H1 (cell line): ENCODE measurements around the gene LARGE2. TPM values are rescaled to one million over a fixed set of nuclear protein-coding genes. Genes with fewer than 3 reads are reported as not detected.

Experiments
- RAD21 ChIP-seq, 2 experiments: IDR thresholded peaks in 1 of 2; conservative IDR thresholded peaks in 1 of 2; 2 replicates each; pipeline ENCODE4 v1.6.1; 2011; ENCODE audit warnings: low read depth in 2 of 2, low read length in 2 of 2, improper control_type of control experiment in 1 of 2, inconsistent platforms in 1 of 2, mild to moderate bottlenecking in 1 of 2, moderate library complexity in 1 of 2
- polyA plus RNA-seq, 7 experiments: library from polyadenylated mRNA; depleted of rRNA in 3 of 7; stranded (reverse) in 5 of 7; unstranded in 2 of 7; fragments of >200 nt in 5 of 7; fragments of 200-250 nt in 2 of 7; gene quantifications; 1 replicate in 5 of 7; 2 replicates in 1 of 7; 4 replicates in 1 of 7; pipeline versions ENCODE4 v1.2.1 to v1.2.3, GENCODE V29; 2011 to 2013; ENCODE audit warnings: missing spikeins in 2 of 7, mixed read lengths in 2 of 7
- total RNA-seq: library from RNA; stranded (reverse); fragmentation: NEBNext Ultra II Directional; extraction: Animal tissue kit (Norgen Biotek cat#: 25700); gene quantifications from 2 replicates; pipeline ENCODE4 v1.2.1, GENCODE V29; 2021
- TF ChIP-seq, protein P1 (sequence below), 3 experiments: IDR thresholded peaks; 1 replicate in 2 of 3; 2 replicates in 1 of 3; pipeline versions ENCODE4 v1.5.1 to v1.6.1; 2011; ENCODE audit warnings: low read length in 3 of 3, mild to moderate bottlenecking in 3 of 3, inconsistent platforms in 2 of 3, low read depth in 1 of 3, moderate library complexity in 1 of 3; ENCODE audit not compliant: insufficient read depth in 1 of 3; ENCODE audit errors: control extremely low read depth in 1 of 3

The LARGE2 gene
- total and polyA plus RNA-seq, 2 of the 8 experiments (the other 6 are each of a cell fraction or from before 2014, with no cell fraction given) = 111 to 137 TPM

DNA sequence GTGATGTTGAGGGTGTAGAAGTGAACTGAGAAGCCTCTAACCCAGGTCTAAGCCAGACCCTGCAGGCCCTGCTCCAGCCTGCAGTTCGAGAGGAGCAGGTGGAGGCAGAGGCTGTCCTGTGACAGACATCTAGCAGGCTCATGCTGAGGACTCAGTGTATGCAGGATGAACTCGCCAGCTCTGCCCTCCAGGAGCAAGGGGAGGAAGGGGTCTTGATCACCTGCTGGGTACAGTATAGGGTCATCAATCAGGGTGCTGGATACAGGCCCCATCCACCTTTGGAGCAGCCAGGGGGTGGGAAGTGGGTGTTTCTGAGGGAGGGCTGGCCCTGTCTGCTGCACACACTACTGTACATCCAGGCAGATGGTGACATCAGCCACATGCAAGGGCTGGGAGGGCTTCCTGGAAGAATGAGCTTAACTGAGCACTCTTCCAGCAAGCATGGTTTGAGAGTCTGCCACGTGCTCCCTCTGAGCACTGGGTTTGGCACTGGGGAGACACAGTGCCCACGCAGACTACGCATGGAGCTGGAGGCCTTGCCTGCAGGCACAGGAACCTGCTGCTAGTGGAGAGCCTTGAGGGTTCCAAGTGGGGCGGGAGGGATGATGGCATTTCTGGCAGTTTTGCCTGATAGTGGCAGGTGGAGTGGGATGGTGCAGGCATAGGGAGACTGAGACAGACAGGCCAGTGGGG lies 27.8 kb upstream of the LARGE2 start (continued):
- TF ChIP-seq, protein P1, sequence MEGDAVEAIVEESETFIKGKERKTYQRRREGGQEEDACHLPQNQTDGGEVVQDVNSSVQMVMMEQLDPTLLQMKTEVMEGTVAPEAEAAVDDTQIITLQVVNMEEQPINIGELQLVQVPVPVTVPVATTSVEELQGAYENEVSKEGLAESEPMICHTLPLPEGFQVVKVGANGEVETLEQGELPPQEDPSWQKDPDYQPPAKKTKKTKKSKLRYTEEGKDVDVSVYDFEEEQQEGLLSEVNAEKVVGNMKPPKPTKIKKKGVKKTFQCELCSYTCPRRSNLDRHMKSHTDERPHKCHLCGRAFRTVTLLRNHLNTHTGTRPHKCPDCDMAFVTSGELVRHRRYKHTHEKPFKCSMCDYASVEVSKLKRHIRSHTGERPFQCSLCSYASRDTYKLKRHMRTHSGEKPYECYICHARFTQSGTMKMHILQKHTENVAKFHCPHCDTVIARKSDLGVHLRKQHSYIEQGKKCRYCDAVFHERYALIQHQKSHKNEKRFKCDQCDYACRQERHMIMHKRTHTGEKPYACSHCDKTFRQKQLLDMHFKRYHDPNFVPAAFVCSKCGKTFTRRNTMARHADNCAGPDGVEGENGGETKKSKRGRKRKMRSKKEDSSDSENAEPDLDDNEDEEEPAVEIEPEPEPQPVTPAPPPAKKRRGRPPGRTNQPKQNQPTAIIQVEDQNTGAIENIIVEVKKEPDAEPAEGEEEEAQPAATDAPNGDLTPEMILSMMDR (IDR thresholded peaks at IDR 0.05; ENCODE audit: control extremely low read depth in 1 of 3, insufficient read depth in 1 of 3, low read depth in 1 of 3, low read length in 3 of 3) = no peak
- TF ChIP-seq RAD21 (IDR thresholded peaks at IDR 0.05 in 1 of 2, conservative IDR thresholded peaks at IDR 0.05 in 1 of 2; ENCODE audit: low read depth in 2 of 2, low read length in 2 of 2) = no peak
- TF ChIP-seq, all 59 proteins: peak for 0
